Neural cell (in vitro differentiated cells): ENCODE measurements around the gene MRPS27.

Experiments
- EP300 ChIP-seq: fragments of 450-650 bp; conservative IDR thresholded peaks from 2 replicates; pipeline ENCODE4 v1.6.1; 2014; ENCODE audit warnings: antibody characterized with exemption, mild to moderate bottlenecking, moderate library complexity; ENCODE audit not compliant: poor library complexity, severe bottlenecking
- TF ChIP-seq, protein P1 (sequence below): fragments of 450-650 bp; IDR thresholded peaks from 2 replicates; pipeline ENCODE4 v1.5.1; 2014; ENCODE audit warnings: antibody characterized with exemption, mild to moderate bottlenecking, moderate library complexity; ENCODE audit not compliant: poor library complexity, severe bottlenecking

DNA sequence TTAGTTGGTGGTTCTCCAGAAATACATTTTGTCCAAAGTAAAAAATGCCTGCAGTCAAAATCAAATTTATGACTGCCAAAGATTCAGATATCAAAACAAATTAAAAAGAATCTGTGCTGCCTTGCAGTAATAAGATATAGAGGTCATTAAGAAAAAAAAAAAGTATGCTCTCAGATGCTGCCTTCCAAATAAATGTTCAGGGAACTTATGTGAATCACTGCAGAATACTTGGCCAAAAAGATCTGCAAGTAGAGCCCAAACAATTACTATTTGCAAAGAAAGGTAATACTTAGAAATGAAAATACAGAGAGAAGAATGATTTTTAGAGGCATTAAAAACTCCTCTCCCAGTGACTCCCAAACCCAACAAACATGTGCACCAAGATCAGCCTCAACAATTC lies 52.4 kb downstream of the MRPS27 start:
- TF ChIP-seq, protein P1, sequence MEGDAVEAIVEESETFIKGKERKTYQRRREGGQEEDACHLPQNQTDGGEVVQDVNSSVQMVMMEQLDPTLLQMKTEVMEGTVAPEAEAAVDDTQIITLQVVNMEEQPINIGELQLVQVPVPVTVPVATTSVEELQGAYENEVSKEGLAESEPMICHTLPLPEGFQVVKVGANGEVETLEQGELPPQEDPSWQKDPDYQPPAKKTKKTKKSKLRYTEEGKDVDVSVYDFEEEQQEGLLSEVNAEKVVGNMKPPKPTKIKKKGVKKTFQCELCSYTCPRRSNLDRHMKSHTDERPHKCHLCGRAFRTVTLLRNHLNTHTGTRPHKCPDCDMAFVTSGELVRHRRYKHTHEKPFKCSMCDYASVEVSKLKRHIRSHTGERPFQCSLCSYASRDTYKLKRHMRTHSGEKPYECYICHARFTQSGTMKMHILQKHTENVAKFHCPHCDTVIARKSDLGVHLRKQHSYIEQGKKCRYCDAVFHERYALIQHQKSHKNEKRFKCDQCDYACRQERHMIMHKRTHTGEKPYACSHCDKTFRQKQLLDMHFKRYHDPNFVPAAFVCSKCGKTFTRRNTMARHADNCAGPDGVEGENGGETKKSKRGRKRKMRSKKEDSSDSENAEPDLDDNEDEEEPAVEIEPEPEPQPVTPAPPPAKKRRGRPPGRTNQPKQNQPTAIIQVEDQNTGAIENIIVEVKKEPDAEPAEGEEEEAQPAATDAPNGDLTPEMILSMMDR, result no peak
- no peak for TF ChIP-seq EP300
